NCI-H2107 treated with DMSO at 0.1 percent for 48 hours (cell line): ENCODE results near the gene IFT27.

Source experiments
- DNase-seq: peaks from one replicate; lab custom pipeline; 2025; ENCODE audit not compliant: unreplicated experiment; lab: John Stamatoyannopoulos, UW

The IFT27 gene, protein sequence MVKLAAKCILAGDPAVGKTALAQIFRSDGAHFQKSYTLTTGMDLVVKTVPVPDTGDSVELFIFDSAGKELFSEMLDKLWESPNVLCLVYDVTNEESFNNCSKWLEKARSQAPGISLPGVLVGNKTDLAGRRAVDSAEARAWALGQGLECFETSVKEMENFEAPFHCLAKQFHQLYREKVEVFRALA

DNA sequence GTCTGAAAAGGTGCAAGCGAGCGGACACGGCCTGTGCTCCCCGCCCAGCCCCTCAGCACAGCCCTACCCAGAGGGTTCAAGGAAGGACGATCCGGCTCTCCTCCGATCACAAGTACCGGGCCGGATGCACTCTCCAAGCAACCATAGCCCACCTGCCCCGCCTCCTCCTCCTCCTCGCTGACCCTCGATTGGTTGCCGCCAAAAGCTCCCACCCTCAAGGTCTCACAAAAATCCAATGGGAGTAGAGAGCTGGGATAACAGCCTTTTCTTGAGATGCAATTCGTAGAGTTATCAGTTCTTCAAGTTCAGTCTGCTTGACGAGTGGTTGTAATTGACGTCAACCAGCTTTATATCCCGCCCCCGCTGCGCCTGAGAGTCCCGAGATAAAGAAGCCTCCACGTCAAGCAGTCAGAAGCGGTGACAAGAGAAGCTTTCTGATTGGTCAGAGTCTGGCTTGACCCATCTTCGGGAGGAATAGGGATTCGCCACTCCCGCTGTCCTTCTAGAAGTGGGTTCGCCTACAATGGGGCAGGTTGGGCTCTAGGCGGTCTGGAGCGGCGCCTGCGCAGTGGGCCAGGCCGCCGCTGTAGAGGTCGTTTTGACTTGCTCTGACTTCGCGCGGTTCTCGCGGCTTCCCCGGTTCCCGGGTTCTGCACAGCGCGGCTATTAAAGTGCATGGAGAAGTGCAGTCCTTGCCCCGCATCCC lies at the start of gene IFT27:
Gene IFT27 (minus strand): TSS at position 156 of the 706 bp plus-strand sequence. CDS start 412 bp downstream, outside the sequence.
- peak; percentile 98 for DNase-seq

DNA sequence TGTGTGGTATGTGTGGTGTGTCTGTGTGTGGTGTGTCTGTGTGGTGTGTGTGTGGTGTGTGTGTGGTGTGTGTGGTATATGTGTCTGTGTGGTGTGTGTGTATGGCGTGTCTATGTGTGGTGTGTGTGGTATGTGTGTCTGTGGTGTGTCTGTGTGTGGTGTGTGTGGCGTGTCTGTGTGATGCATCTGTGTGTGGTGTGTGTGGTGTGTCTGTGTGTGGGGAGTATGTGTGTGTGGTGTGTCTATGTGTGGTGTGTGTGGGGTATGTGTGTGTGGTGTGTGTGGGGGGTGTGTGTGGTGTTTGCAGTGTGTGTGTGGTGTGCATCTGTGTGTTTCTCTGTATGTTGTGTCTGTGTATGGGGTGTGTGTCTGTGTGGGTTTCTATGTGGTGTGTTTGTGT lies 48.7 kb upstream of the IFT27 start:
- no peak for DNase-seq

DNA sequence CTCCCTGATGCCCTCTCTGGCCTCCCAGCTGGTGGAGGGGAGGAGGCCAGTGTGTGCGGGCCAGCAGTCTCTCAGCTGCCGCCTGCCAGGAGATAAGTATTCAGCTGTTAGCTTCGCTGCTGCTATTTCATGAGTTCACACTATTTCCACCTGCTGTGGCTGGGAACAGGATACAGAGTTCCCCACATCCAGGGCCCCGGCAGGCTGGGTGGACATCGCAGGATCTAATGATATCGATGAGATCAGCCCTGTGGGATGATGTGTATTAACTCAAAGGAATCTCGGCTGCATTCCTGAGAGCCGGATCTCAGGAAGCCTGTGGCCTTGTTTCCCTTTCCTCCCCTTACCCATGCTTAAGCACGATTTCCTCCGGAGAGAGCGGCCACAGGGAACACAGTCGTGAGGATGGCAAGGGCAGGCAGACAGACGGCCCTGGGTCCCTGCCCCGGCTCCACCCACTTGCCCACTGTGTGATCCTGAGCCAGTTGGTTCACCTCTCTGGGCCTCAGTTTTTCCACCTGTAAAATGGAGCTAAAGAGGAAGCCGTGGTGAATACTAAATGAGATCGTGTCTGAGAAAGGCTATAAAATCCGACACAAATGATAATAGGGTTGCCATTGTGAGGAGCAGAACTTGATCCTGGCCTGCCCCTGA lies 47.4 kb upstream of the IFT27 start:
- DNase-seq, result no peak

DNA sequence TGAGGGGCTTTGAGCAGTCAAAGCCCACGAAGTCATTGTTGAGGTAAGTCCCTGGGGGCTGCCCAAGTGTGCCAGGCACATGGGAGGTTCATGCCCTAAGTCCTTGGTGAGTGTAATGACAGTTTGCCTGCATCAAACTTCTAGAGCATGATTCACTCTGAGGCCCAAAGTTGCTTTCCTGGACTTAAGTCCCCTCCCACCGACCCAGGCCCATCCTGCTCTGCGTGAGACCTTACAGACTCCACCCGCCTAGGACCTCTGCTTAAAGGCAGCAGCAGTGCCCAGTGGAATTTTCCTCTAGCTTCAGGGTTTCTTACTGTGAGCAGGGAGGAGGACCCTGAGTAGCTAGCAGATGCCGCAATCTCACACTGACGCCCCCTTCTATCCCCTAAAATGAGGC lies 46.7 kb upstream of the IFT27 start:
- no peak for DNase-seq

DNA sequence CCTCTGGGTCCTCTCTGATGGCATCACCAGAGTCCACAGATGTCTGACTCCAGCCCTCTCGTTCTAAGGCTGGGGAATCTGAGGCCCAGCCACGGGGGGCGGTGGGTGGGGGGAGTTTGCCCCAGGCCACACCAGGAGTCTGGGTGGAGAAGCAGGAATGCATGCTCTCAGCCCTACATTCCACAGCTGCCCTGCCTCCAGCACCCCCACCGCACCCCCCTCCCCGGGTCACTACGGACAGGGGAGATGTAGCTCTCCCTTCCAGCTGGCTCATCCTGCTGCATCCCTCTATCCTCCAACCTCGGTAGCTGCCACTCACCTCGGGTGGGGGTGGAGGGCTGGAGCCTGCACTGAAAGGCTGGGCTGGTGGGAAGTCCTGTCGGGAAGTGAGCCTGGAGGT lies 43.2 kb upstream of the IFT27 start:
- DNase-seq, result no peak

DNA sequence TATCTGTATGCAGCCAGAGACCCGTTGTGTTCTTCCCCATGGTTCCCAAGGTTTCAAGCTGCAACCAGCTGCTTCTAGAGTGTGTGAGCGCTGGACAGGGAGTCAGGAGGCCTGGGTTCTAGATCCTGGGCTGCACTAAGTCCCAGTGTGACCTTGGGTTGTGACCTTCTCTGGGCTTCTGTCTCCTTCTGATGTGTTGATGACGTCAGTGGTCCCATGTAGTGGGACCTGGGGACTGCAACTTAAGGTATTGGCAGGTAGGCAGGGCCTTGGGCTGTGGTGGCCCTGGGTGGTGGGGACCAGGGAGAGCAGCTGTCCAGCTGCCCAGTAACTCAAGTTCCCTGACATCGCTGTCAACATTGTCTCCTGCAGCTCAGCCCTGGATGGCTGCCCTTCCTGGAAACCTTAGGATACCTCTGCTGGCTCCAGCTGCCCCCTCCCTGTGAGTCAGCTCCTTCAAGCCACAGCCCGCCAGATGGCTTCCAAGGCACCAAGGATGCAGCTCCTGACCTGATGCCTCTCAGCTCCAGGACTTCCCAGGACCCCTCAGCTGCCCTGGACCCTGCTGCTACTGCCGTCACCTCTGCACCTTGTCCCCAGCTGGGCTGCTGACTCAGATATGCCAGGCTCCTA lies 42.2 kb upstream of the IFT27 start:
- no peak for DNase-seq

GRCh38 chr22:36817525-36817848 lies 41.6 kb upstream of the IFT27 start:
- no peak for DNase-seq

DNA sequence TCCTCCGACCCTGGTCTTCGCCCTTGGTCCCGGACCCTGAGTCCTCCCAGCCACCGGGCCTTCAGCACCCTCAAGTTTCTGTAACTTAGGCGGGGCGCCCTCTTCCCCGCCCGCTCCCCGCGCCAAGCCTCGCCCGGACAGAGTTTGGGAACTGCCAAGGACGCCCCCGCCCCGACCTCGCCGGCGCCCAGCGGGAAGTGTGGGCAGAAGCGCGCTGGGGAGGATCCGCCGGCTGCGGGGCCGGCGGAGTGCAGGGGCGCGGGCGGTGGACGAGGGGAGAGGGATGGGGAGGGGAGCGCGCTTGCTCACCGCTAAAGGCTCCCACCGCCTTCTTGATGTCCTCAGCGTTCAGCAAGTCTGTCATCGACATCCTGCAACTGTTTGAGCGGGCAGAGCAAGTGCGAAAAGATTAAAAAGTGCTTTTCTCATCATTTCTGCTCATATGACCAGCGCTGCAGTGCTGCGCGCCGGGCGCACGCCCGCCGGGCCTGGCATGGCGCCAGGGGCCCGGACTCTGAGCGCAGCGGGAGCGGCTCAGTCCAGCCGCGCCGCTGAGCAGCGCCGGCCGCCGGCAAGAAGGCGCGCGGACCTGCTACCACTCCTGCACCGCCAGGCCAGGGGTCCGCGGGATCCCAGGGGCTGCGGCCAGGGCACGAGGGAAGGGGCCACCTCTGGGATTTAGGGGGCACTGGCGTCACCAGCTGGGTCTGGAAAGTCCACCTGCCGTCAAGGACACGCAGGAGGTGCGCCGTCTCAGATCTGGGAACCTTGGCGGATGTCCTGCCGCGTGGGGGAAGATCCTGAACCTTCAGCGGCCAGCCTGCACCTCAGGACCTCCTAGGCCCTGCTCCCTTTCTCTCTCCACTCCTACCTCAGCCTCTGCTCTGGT lies 41.0 kb upstream of the IFT27 start, which contains the start of gene PVALB:
Gene PVALB (minus strand): TSS at position 400 of the 889 bp plus-strand sequence. CDS start 30 bp downstream, at position 370.
- DNase-seq, result no peak

GRCh38 chr22:36816339-36816635 lies 40.4 kb upstream of the IFT27 start:
- no peak for DNase-seq

DNA sequence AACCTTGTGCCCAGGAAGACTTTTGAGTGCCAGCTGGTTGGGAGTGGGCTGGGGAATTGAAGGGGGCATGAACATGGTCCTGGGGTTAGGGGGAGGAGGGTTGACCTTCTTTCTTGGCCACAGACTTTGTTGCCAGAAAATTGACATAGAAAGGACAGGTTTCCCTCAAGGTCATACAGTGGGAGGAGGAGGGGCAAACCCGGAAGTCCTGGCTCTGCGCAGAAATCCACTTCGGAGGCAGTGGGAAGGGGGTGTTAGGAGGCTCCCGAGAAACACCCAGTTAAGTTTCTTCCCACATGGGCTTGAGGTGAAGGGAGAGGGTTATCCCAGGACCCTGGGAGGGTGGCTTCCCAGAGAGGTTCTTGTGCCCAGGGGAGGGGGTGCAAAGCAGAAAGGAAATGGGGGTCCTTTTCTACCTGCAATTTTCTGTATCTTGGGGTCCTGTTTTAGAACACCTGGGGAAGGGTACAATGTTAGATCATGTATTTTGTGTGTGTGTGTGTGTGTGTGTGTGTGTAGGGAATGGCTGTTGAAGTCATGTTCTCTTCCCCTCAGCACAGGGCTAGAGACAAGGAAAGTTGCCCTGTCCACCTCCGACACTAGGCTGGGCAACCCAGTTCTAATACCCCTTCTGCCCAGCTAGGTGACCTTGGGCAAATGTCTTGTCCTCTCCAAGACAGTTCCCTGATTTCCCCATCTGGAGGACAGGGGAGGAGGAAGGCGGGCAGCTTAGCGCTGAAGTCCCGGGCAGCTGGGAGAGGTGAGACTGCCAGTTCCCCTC lies 39.8 kb upstream of the IFT27 start:
- no peak for DNase-seq

- DNase-seq, result no peak
Measured at GRCh38 chr22:36814801-36815200, 38.9 kb upstream of the IFT27 start.

DNA sequence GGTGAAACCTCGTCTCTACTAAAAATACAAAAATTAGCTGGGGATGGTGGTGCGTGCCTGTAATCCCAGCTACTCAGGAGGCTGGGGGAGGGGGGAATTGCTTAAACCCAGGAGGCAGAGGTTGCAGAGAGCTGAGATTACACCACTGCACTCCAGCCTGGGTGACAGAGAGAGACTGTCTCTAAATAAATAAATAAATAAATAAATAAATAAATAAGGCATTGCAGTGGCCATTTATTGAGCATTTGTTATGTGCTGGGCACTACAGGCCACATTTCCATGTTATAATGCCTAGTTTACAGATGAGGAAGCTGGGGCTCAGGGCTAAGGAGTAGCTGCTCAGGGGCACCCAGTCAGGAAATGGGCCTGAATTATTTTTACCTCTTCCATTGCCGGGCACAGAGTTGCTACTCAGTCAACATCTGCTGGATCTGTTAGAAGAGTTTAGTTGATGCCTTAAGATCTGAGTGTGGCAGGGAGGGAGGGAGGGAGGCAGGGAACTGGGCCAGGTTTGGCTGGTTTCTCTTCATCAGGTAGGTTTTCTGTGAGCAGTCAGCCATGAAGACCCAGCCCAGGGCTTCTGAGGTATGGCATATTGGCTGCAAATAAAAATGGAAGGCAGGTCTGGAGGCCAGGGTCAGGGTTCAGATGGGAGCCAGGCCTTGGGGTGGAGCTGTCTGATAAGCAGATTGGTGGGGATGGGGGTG lies 35.3 kb upstream of the IFT27 start:
- DNase-seq, result no peak

GRCh38 chr22:36809351-36809750 lies 33.4 kb upstream of the IFT27 start:
- no peak for DNase-seq

- peak; percentile 90 for DNase-seq
Measured at GRCh38 chr22:36808721-36809344, 32.9 kb upstream of the IFT27 start.

GRCh38 chr22:36807627-36808026 lies 31.7 kb upstream of the IFT27 start:
- peak; percentile 16 for DNase-seq

GRCh38 chr22:36806835-36807234 lies 30.9 kb upstream of the IFT27 start:
- no peak for DNase-seq

DNA sequence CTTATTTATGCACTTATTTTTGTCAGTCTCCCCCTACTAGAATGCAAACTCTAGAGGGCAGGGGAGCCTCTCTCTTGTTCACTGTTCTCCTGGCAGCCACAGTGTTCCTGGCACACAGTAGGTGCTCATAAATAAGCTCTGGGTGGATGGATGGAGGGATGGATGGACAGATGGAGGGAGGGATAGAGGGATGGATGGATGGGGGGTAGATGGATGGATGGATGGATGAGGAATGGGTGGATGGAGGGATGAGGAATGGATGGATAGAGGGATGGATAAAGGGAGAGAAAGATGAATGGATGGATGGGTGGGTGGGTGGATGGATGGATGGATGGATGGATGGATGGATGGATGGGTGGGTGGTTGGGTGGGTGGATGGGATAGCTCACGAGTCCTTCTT lies 27.4 kb upstream of the IFT27 start:
- no peak for DNase-seq

DNA sequence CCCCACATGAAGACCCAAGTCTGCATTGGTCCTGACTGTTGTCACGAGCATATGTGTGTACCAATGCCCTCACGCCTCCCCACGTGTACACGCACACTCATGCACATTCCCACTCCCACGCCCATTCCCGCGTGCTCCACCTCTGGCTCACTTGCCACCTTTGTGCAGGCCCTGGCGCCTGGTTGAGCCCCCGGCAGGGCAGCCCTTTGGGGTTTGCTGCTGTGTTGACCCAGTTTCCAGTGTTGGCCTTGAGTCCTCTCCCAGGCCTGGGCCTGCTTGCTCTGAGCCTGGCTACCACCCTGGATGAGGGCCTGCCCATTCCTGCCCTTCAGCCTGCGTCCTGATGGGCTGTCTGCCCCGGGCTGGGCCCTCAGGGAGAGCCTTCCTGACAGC lies 22.8 kb upstream of the IFT27 start:
- no peak for DNase-seq

GRCh38 chr22:36797911-36798673 lies 22.2 kb upstream of the IFT27 start:
- DNase-seq, result peak; percentile 31
